GM23338 (cell line): Measurements from ENCODE around the gene ZAP70. TPM values are rescaled to one million over a fixed set of nuclear protein-coding genes. Genes with fewer than 3 reads are reported as not detected.

Source experiments
- ATAC-seq: fragments of 200-7000 bp; cut with Tn5 transposase; 3 replicates; pipeline ENCODE4 v1.9.1; 2020
- DNase-seq: peaks from one replicate; pipeline ENCODE4 v3.0.0-alpha.2; 2015; ENCODE audit warnings: low spot score
- H2AFZ ChIP-seq: fragments of 200-600 bp; sonication (generic); 2 replicates; pipeline ENCODE4 v1.8.0; 2016; ENCODE audit warnings: antibody characterized with exemption, mild to moderate bottlenecking, moderate library complexity
- H3F3A ChIP-seq: fragments of 200-600 bp; sonication (generic); replicated peaks from 2 replicates; pipeline ENCODE4 v1.8.0; 2017; ENCODE audit warnings: antibody characterized with exemption, mixed run types, low read depth
- H3K27ac ChIP-seq: fragments of 200-600 bp; sonication (generic); 2 replicates; pipeline ENCODE4 v1.6.1; 2016; ENCODE audit warnings: low read depth
- H3K27me3 ChIP-seq: fragments of 200-600 bp; sonication (generic); 2 replicates; pipeline ENCODE4 v1.8.0; 2016; ENCODE audit warnings: mild to moderate bottlenecking, mixed run types, moderate library complexity; ENCODE audit not compliant: insufficient read depth
- H3K36me3 ChIP-seq: fragments of 200-600 bp; sonication (generic); 2 replicates; pipeline ENCODE4 v1.8.0; 2016; ENCODE audit warnings: mild to moderate bottlenecking; ENCODE audit not compliant: insufficient read depth
- H3K4me1 ChIP-seq: fragments of 200-600 bp; sonication (generic); 2 replicates; pipeline ENCODE4 v1.8.0; 2016; ENCODE audit warnings: mild to moderate bottlenecking, moderate library complexity; ENCODE audit not compliant: insufficient read depth
- H3K4me2 ChIP-seq: fragments of 200-600 bp; sonication (generic); 2 replicates; pipeline ENCODE4 v1.7.1; 2017; ENCODE audit warnings: mixed run types
- H3K4me3 ChIP-seq: fragments of 200-600 bp; sonication (generic); 2 replicates; pipeline ENCODE4 v1.6.1; 2016; ENCODE audit warnings: mixed run types
- H3K79me2 ChIP-seq: fragments of 200-600 bp; sonication (generic); replicated peaks from 2 replicates; pipeline ENCODE4 v1.8.0; 2017; ENCODE audit warnings: mild to moderate bottlenecking; ENCODE audit not compliant: insufficient read depth
- H3K9me2 ChIP-seq: fragments of 200-600 bp; sonication (generic); 2 replicates; pipeline ENCODE4 v1.8.0; 2017; ENCODE audit not compliant: insufficient read depth
- H4K20me1 ChIP-seq: fragments of 200-600 bp; sonication (generic); replicated peaks from 2 replicates; pipeline ENCODE4 v1.8.0; 2017; ENCODE audit warnings: mild to moderate bottlenecking; ENCODE audit not compliant: insufficient read depth
- H3K27ac Mint-ChIP-seq: 2 replicates; pipeline ENCODE4 v1.8.0; 2020; ENCODE audit warnings: inconsistent platforms, mild to moderate bottlenecking, moderate library complexity, mixed read lengths
- H3K27me3 Mint-ChIP-seq: 3 replicates; pipeline ENCODE4 v1.8.0; 2022; ENCODE audit warnings: low read depth, mild to moderate bottlenecking, moderate library complexity, mixed read lengths, inconsistent platforms; ENCODE audit not compliant: insufficient read depth, poor library complexity
- H3K36me3 Mint-ChIP-seq: 3 replicates; pipeline ENCODE4 v1.8.0; 2021; ENCODE audit warnings: low read depth, mild to moderate bottlenecking, inconsistent platforms, moderate library complexity, mixed read lengths
- H3K4me1 Mint-ChIP-seq: 3 replicates; pipeline ENCODE4 v1.8.0; 2020; ENCODE audit warnings: mild to moderate bottlenecking, inconsistent platforms, mixed read lengths
- H3K4me3 Mint-ChIP-seq: 3 replicates; pipeline ENCODE4 v1.8.0; 2021; ENCODE audit warnings: moderate library complexity, mild to moderate bottlenecking, inconsistent platforms, mixed read lengths
- H3K9me3 Mint-ChIP-seq: 3 replicates; pipeline ENCODE4 v1.8.0; 2020; ENCODE audit warnings: moderate library complexity, mild to moderate bottlenecking, inconsistent platforms, mixed read lengths
- CREB1 ChIP-seq: fragments of 250-450 bp; sonication (Bioruptor Pico); IDR thresholded peaks from 2 replicates; pipeline ENCODE4 v1.5.0; 2020; ENCODE audit warnings: low read depth, mild to moderate bottlenecking, moderate library complexity
- CTCF ChIP-seq, 2 experiments: fragments of 200-600 bp in 1 of 2; sonication (generic) in 1 of 2; conservative IDR thresholded peaks; 2 replicates each; pipeline versions ENCODE4 v1.5.1 to v1.6.1; 2016 to 2017; ENCODE audit warnings: antibody characterized with exemption in 2 of 2, low read depth in 2 of 2, mild to moderate bottlenecking in 2 of 2, moderate library complexity in 1 of 2
- ETS1 ChIP-seq: IDR thresholded peaks from 2 replicates; pipeline ENCODE4 v1.6.1; 2016; ENCODE audit warnings: antibody characterized with exemption
- EZH2 ChIP-seq: fragments of 200-600 bp; sonication (generic); IDR thresholded peaks from one replicate; pipeline ENCODE4 v1.8.0; 2017; ENCODE audit warnings: antibody characterized with exemption, mild to moderate bottlenecking, low read depth; ENCODE audit not compliant: unreplicated experiment
- EZH2phosphoT487 ChIP-seq: fragments of 200-600 bp; sonication (generic); IDR thresholded peaks from one replicate; pipeline ENCODE4 v1.8.1; 2018; ENCODE audit warnings: antibody characterized with exemption; ENCODE audit not compliant: unreplicated experiment
- JUNB ChIP-seq: IDR thresholded peaks from one replicate; pipeline ENCODE4 v1.6.1; 2016; ENCODE audit warnings: antibody characterized with exemption; ENCODE audit not compliant: unreplicated experiment
- NANOG ChIP-seq: IDR thresholded peaks from 2 replicates; pipeline ENCODE4 v1.6.1; 2016; ENCODE audit warnings: antibody characterized with exemption, borderline replicate concordance
- POLR2AphosphoS5 ChIP-seq: IDR thresholded peaks from 2 replicates; pipeline ENCODE4 v1.6.1; 2016; ENCODE audit warnings: antibody characterized with exemption, low read depth
- REST ChIP-seq: IDR thresholded peaks from one replicate; pipeline ENCODE4 v1.6.1; 2018; ENCODE audit warnings: antibody characterized with exemption; ENCODE audit not compliant: unreplicated experiment
- STAT1 ChIP-seq: IDR thresholded peaks from one replicate; pipeline ENCODE4 v1.6.1; 2016; ENCODE audit warnings: antibody characterized with exemption; ENCODE audit not compliant: unreplicated experiment
- ZNF114 ChIP-seq: fragments of 250-450 bp; sonication (Bioruptor Pico); IDR thresholded peaks from 2 replicates; pipeline ENCODE4 v1.5.0; 2020; ENCODE audit warnings: mild to moderate bottlenecking, moderate library complexity
- ZNF331 ChIP-seq: fragments of 250-450 bp; sonication (Bioruptor Pico); IDR thresholded peaks from 2 replicates; pipeline ENCODE4 v1.5.0; 2020; ENCODE audit warnings: low read depth, mild to moderate bottlenecking, moderate library complexity
- ZNF462 ChIP-seq: fragments of 250-450 bp; sonication (Bioruptor Pico); IDR thresholded peaks from 2 replicates; pipeline ENCODE4 v1.5.0; 2020; ENCODE audit warnings: mild to moderate bottlenecking, moderate library complexity
- polyA plus RNA-seq: library from polyadenylated mRNA; unstranded; fragments of >200 nt; fragmentation: Nextera tagmentation; extraction: Ambion mirVana; gene quantifications from 2 replicates; pipeline ENCODE4 v1.2.1, GENCODE V29; 2016
- total RNA-seq: library from RNA; depleted of rRNA; stranded (reverse); fragments of >200 nt; shearing (Covaris generic); gene quantifications from 2 replicates; pipeline ENCODE4 v1.2.3, GENCODE V29; 2014

Gene ZAP70
- total and polyA plus RNA-seq, 2 experiments from 2014 or later = 0.42 TPM; not detected in 1

GRCh38 chr2:97749581-97749980 lies 36.2 kb downstream of the ZAP70 start:
- Histone ChIP-seq H3K4me2 (no peak overlapping the region), H4K20me1 (no peaks in the 10 kb centered on the region), H3K4me1 (peaks cover 13% of the 10 kb centered on the region; the same call in 1 of the 2 replicates), H3F3A (no peaks in the 10 kb centered on the region), H3K4me3 (no peak overlapping the region), H2AFZ (no peak overlapping the region), H3K9me2 (no peaks in the 10 kb centered on the region), H3K36me3 (no peaks in the 10 kb centered on the region), H3K79me2 (no peaks in the 10 kb centered on the region), H3K27ac (no peak overlapping the region), H3K27me3 (no peaks in the 10 kb centered on the region)
- Mint-ChIP-seq H3K36me3 (peaks cover 6% of the 10 kb centered on the region; the same call in 1 of the 3 replicates), H3K4me1 (peaks cover 28% of the 10 kb centered on the region), H3K4me3 (no peak overlapping the region), H3K9me3 (no peaks in the 10 kb centered on the region), H3K27ac (no peak overlapping the region), H3K27me3 (peaks cover 11% of the 10 kb centered on the region)
- TF ChIP-seq CREB1 (CRISPR knock-in tag) (no peak), ETS1 (no peak), POLR2AphosphoS5 (no peak), EZH2 (no peak), EZH2phosphoT487 (no peak), STAT1 (no peak), JUNB (no peak), REST (no peak), CTCF (conservative IDR thresholded peaks at IDR 0.05; ENCODE audit: low read depth in 2 of 2) (no peak), NANOG (no peak), ZNF331 (CRISPR knock-in tag) (no peak), ZNF114 (CRISPR knock-in tag) (no peak), ZNF462 (CRISPR knock-in tag) (no peak)
- peak; percentile 18 for DNase-seq
- ATAC-seq = peak; percentile 48
